GM23338 (cell line): Measurements from ENCODE around the gene OPALIN. TPM values are rescaled to one million over a fixed set of nuclear protein-coding genes. Genes with fewer than 3 reads are reported as not detected.

Experiments used
- ATAC-seq: fragments of 200-7000 bp; cut with Tn5 transposase; 3 replicates; pipeline ENCODE4 v1.9.1; 2020
- DNase-seq: peaks from one replicate; pipeline ENCODE4 v3.0.0-alpha.2; 2015; ENCODE audit warnings: low spot score
- H2AFZ ChIP-seq: fragments of 200-600 bp; sonication (generic); 2 replicates; pipeline ENCODE4 v1.8.0; 2016; ENCODE audit warnings: antibody characterized with exemption, mild to moderate bottlenecking, moderate library complexity
- H3F3A ChIP-seq: fragments of 200-600 bp; sonication (generic); replicated peaks from 2 replicates; pipeline ENCODE4 v1.8.0; 2017; ENCODE audit warnings: antibody characterized with exemption, mixed run types, low read depth
- H3K27ac ChIP-seq: fragments of 200-600 bp; sonication (generic); 2 replicates; pipeline ENCODE4 v1.6.1; 2016; ENCODE audit warnings: low read depth
- H3K27me3 ChIP-seq: fragments of 200-600 bp; sonication (generic); 2 replicates; pipeline ENCODE4 v1.8.0; 2016; ENCODE audit warnings: mild to moderate bottlenecking, mixed run types, moderate library complexity; ENCODE audit not compliant: insufficient read depth
- H3K36me3 ChIP-seq: fragments of 200-600 bp; sonication (generic); 2 replicates; pipeline ENCODE4 v1.8.0; 2016; ENCODE audit warnings: mild to moderate bottlenecking; ENCODE audit not compliant: insufficient read depth
- H3K4me1 ChIP-seq: fragments of 200-600 bp; sonication (generic); 2 replicates; pipeline ENCODE4 v1.8.0; 2016; ENCODE audit warnings: mild to moderate bottlenecking, moderate library complexity; ENCODE audit not compliant: insufficient read depth
- H3K4me2 ChIP-seq: fragments of 200-600 bp; sonication (generic); 2 replicates; pipeline ENCODE4 v1.7.1; 2017; ENCODE audit warnings: mixed run types
- H3K4me3 ChIP-seq: fragments of 200-600 bp; sonication (generic); 2 replicates; pipeline ENCODE4 v1.6.1; 2016; ENCODE audit warnings: mixed run types
- H3K79me2 ChIP-seq: fragments of 200-600 bp; sonication (generic); replicated peaks from 2 replicates; pipeline ENCODE4 v1.8.0; 2017; ENCODE audit warnings: mild to moderate bottlenecking; ENCODE audit not compliant: insufficient read depth
- H3K9me2 ChIP-seq: fragments of 200-600 bp; sonication (generic); 2 replicates; pipeline ENCODE4 v1.8.0; 2017; ENCODE audit not compliant: insufficient read depth
- H4K20me1 ChIP-seq: fragments of 200-600 bp; sonication (generic); replicated peaks from 2 replicates; pipeline ENCODE4 v1.8.0; 2017; ENCODE audit warnings: mild to moderate bottlenecking; ENCODE audit not compliant: insufficient read depth
- H3K27ac Mint-ChIP-seq: 2 replicates; pipeline ENCODE4 v1.8.0; 2020; ENCODE audit warnings: inconsistent platforms, mild to moderate bottlenecking, moderate library complexity, mixed read lengths
- H3K27me3 Mint-ChIP-seq: 3 replicates; pipeline ENCODE4 v1.8.0; 2022; ENCODE audit warnings: low read depth, mild to moderate bottlenecking, moderate library complexity, mixed read lengths, inconsistent platforms; ENCODE audit not compliant: insufficient read depth, poor library complexity
- H3K36me3 Mint-ChIP-seq: 3 replicates; pipeline ENCODE4 v1.8.0; 2021; ENCODE audit warnings: low read depth, mild to moderate bottlenecking, inconsistent platforms, moderate library complexity, mixed read lengths
- H3K4me1 Mint-ChIP-seq: 3 replicates; pipeline ENCODE4 v1.8.0; 2020; ENCODE audit warnings: mild to moderate bottlenecking, inconsistent platforms, mixed read lengths
- H3K4me3 Mint-ChIP-seq: 3 replicates; pipeline ENCODE4 v1.8.0; 2021; ENCODE audit warnings: moderate library complexity, mild to moderate bottlenecking, inconsistent platforms, mixed read lengths
- H3K9me3 Mint-ChIP-seq: 3 replicates; pipeline ENCODE4 v1.8.0; 2020; ENCODE audit warnings: moderate library complexity, mild to moderate bottlenecking, inconsistent platforms, mixed read lengths
- CREB1 ChIP-seq: fragments of 250-450 bp; sonication (Bioruptor Pico); IDR thresholded peaks from 2 replicates; pipeline ENCODE4 v1.5.0; 2020; ENCODE audit warnings: low read depth, mild to moderate bottlenecking, moderate library complexity
- EZH2 ChIP-seq: fragments of 200-600 bp; sonication (generic); IDR thresholded peaks from one replicate; pipeline ENCODE4 v1.8.0; 2017; ENCODE audit warnings: antibody characterized with exemption, mild to moderate bottlenecking, low read depth; ENCODE audit not compliant: unreplicated experiment
- EZH2phosphoT487 ChIP-seq: fragments of 200-600 bp; sonication (generic); IDR thresholded peaks from one replicate; pipeline ENCODE4 v1.8.1; 2018; ENCODE audit warnings: antibody characterized with exemption; ENCODE audit not compliant: unreplicated experiment
- JUNB ChIP-seq: IDR thresholded peaks from one replicate; pipeline ENCODE4 v1.6.1; 2016; ENCODE audit warnings: antibody characterized with exemption; ENCODE audit not compliant: unreplicated experiment
- NANOG ChIP-seq: IDR thresholded peaks from 2 replicates; pipeline ENCODE4 v1.6.1; 2016; ENCODE audit warnings: antibody characterized with exemption, borderline replicate concordance
- POLR2AphosphoS5 ChIP-seq: IDR thresholded peaks from 2 replicates; pipeline ENCODE4 v1.6.1; 2016; ENCODE audit warnings: antibody characterized with exemption, low read depth
- REST ChIP-seq: IDR thresholded peaks from one replicate; pipeline ENCODE4 v1.6.1; 2018; ENCODE audit warnings: antibody characterized with exemption; ENCODE audit not compliant: unreplicated experiment
- STAT1 ChIP-seq: IDR thresholded peaks from one replicate; pipeline ENCODE4 v1.6.1; 2016; ENCODE audit warnings: antibody characterized with exemption; ENCODE audit not compliant: unreplicated experiment
- ZNF462 ChIP-seq: fragments of 250-450 bp; sonication (Bioruptor Pico); IDR thresholded peaks from 2 replicates; pipeline ENCODE4 v1.5.0; 2020; ENCODE audit warnings: mild to moderate bottlenecking, moderate library complexity
- polyA plus RNA-seq: library from polyadenylated mRNA; unstranded; fragments of >200 nt; fragmentation: Nextera tagmentation; extraction: Ambion mirVana; gene quantifications from 2 replicates; pipeline ENCODE4 v1.2.1, GENCODE V29; 2016
- total RNA-seq: library from RNA; depleted of rRNA; stranded (reverse); fragments of >200 nt; shearing (Covaris generic); gene quantifications from 2 replicates; pipeline ENCODE4 v1.2.3, GENCODE V29; 2014

The OPALIN gene
- total and polyA plus RNA-seq, 2 experiments from 2014 or later, result not detected

DNA sequence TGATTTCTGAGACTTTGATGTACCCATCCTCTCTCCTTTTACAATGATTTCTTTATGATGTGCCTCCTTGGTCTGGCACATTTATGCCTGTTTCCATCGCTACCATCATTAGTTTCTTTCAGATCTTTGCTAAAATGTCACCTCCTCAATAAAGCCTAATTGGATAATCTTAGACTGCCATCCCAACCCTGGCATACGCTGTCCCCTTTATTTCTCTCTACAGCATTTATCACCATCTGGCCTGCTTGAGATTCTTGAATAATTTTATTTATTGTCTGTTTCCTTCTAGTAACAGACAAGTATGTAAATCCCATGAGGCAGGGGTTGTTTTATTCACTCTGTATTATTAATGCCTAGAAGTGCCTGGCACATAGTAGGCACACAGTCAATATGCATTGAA, 61.3 kb downstream of the OPALIN start:
- no peak overlapping the region for H3K4me3 Mint-ChIP-seq
- H3K9me3 Mint-ChIP-seq, result no peaks in the 10 kb centered on the region
- H4K20me1 ChIP-seq, result no peaks in the 10 kb centered on the region
- H3K4me1 Mint-ChIP-seq, result peaks cover 15% of the 10 kb centered on the region
- H3K27me3 ChIP-seq, result no peaks in the 10 kb centered on the region
- no peaks in the 10 kb centered on the region; the same call in none of the 2 replicates for H3K4me1 ChIP-seq
- H2AFZ ChIP-seq, result no peak overlapping the region; the same call in 1 of the 2 replicates
- no peaks in the 10 kb centered on the region for H3K36me3 ChIP-seq
- no peak overlapping the region for H3K4me3 ChIP-seq
- no peak overlapping the region for H3K27ac Mint-ChIP-seq
- H3K4me2 ChIP-seq, result no peak overlapping the region
- no peaks in the 10 kb centered on the region for H3K9me2 ChIP-seq
- no peak for ATAC-seq
- H3K27ac ChIP-seq, result no peak overlapping the region
- TF ChIP-seq ZNF462 (no peak), CREB1 (CRISPR knock-in tag) (no peak), JUNB (no peak), POLR2AphosphoS5 (no peak), REST (no peak), STAT1 (no peak), NANOG (no peak), EZH2phosphoT487 (no peak), EZH2 (no peak)
- no peak for DNase-seq
- peaks cover 6% of the 10 kb centered on the region for H3K27me3 Mint-ChIP-seq
- no peaks in the 10 kb centered on the region for H3F3A ChIP-seq
- H3K36me3 Mint-ChIP-seq, result no peaks in the 10 kb centered on the region
- no peaks in the 10 kb centered on the region for H3K79me2 ChIP-seq
